WERI-Rb-1 (cell line): Measurements from ENCODE around the gene STAG3.
A peak's percentile ranks its signal among the peaks of the same experiment; 100 is the strongest.

Experiments
- DNase-seq: peaks from one replicate; pipeline ENCODE4 v3.0.0-alpha.2; 2020
- H3K27ac ChIP-seq: fragments of 250-450 bp; sonication (Bioruptor Pico); 2 replicates; pipeline ENCODE4 v1.5.1; 2020; ENCODE audit warnings: mild to moderate bottlenecking, moderate library complexity
- H3K27me3 ChIP-seq: fragments of 250-450 bp; sonication (Bioruptor Pico); 2 replicates; pipeline ENCODE4 v1.5.1; 2021; ENCODE audit warnings: mild to moderate bottlenecking, low read depth, moderate library complexity; ENCODE audit not compliant: insufficient read depth, severe bottlenecking
- H3K36me3 ChIP-seq: fragments of 250-450 bp; sonication (Bioruptor Pico); 2 replicates; pipeline ENCODE4 v1.5.1; 2020; ENCODE audit warnings: mild to moderate bottlenecking, moderate library complexity
- H3K4me3 ChIP-seq: 2 replicates; pipeline ENCODE4 v1.5.1; 2011; ENCODE audit warnings: low read depth, mild to moderate bottlenecking, control low read depth, low read length
- H3K9me3 ChIP-seq: fragments of 250-450 bp; sonication (Bioruptor Pico); 2 replicates; pipeline ENCODE4 v1.5.1; 2021; ENCODE audit warnings: mild to moderate bottlenecking, moderate library complexity; ENCODE audit not compliant: severe bottlenecking
- CTCF ChIP-seq: IDR thresholded peaks from 2 replicates; pipeline ENCODE4 v1.5.1; 2011; ENCODE audit warnings: low read depth, mild to moderate bottlenecking, control low read depth, inconsistent platforms, low read length

The STAG3 gene

GRCh38 chr7:100158229-100159098, 19.3 kb upstream of the STAG3 start, which contains the start of gene TRAPPC14:
Gene TRAPPC14, minus strand, starts transcription at chr7:100158723. Its CDS starts 224 bp downstream, at chr7:100158499.
- Histone ChIP-seq H3K4me3 (peak within 1 kb of the TSS; percentile 77), H3K27ac (peak within 1 kb of the TSS; percentile 71), H3K36me3 (peaks cover 29% of the 10 kb centered on the region), H3K9me3 (no peaks in the 10 kb centered on the region), H3K27me3 (no peaks in the 10 kb centered on the region)
- peak; percentile 96 for DNase-seq
- TF ChIP-seq CTCF, result no peak

GRCh38 chr7:100159099-100159623, 18.6 kb upstream of the STAG3 start:
- peaks cover 22% of the 10 kb centered on the region for H3K36me3 ChIP-seq
- DNase-seq, result no peak
- H3K4me3 ChIP-seq, result peak overlapping the region; percentile 77
- TF ChIP-seq CTCF, result no peak
- H3K9me3 ChIP-seq, result no peaks in the 10 kb centered on the region
- H3K27ac ChIP-seq, result peak overlapping the region; percentile 71
- H3K27me3 ChIP-seq, result no peaks in the 10 kb centered on the region

GRCh38 chr7:100160067-100160466, 17.7 kb upstream of the STAG3 start:
- H3K9me3 ChIP-seq, result no peaks in the 10 kb centered on the region

GRCh38 chr7:100163006-100163531, 14.6 kb upstream of the STAG3 start:
- H3K36me3 ChIP-seq, result no peaks in the 10 kb centered on the region
- H3K9me3 ChIP-seq, result no peaks in the 10 kb centered on the region
- no peak overlapping the region for H3K27ac ChIP-seq
- no peak for DNase-seq
- no peaks in the 10 kb centered on the region for H3K27me3 ChIP-seq
- H3K4me3 ChIP-seq, result no peak overlapping the region
- no peak for TF ChIP-seq CTCF

More at GRCh38 chr7:100160067-100160466, 17.7 kb upstream of the STAG3 start:
- Histone ChIP-seq H3K27ac (no peak overlapping the region), H3K4me3 (no peak overlapping the region), H3K27me3 (no peaks in the 10 kb centered on the region), H3K36me3 (peaks cover 16% of the 10 kb centered on the region)
- no peak for TF ChIP-seq CTCF
- DNase-seq, result no peak

GRCh38 chr7:100163871-100164270, 13.8 kb upstream of the STAG3 start:
- Histone ChIP-seq H3K27me3 (no peaks in the 10 kb centered on the region), H3K9me3 (no peaks in the 10 kb centered on the region), H3K36me3 (no peaks in the 10 kb centered on the region), H3K27ac (no peak overlapping the region), H3K4me3 (no peak overlapping the region)
- no peak for TF ChIP-seq CTCF
- no peak for DNase-seq
